SK-N-SH treated with all-trans-retinoic acid at 6 μM for 48 hours (cell line): ENCODE data around the gene DTL.

ENCODE experiments used
- ATAC-seq: fragments of 200-7000 bp; cut with Tn5 transposase; 3 replicates; pipeline ENCODE4 v1.9.1; 2020; ENCODE audit warnings: mild to moderate bottlenecking, moderate library complexity
- BACH2 ChIP-seq: fragments of 250-450 bp; sonication (Bioruptor Pico); IDR thresholded peaks from 2 replicates; pipeline ENCODE4 v1.9.0; 2021; ENCODE audit warnings: mild to moderate bottlenecking, borderline replicate concordance
- CSDC2 ChIP-seq: fragments of 250-450 bp; sonication (Bioruptor Pico); IDR thresholded peaks from 2 replicates; pipeline ENCODE4 v1.5.0; 2020; ENCODE audit warnings: mild to moderate bottlenecking, moderate library complexity
- ESRRG ChIP-seq: fragments of 250-450 bp; sonication (Bioruptor Pico); IDR thresholded peaks from 2 replicates; pipeline ENCODE4 v1.6.1; 2021; ENCODE audit warnings: mild to moderate bottlenecking
- GLIS3 ChIP-seq: fragments of 250-450 bp; sonication (Bioruptor Pico); IDR thresholded peaks from 2 replicates; pipeline ENCODE4 v1.5.0; 2020; ENCODE audit warnings: mild to moderate bottlenecking, moderate library complexity
- ISL1 ChIP-seq: fragments of 250-450 bp; sonication (Bioruptor Pico); IDR thresholded peaks from 2 replicates; pipeline ENCODE4 v2.1.2; 2022; ENCODE audit warnings: mild to moderate bottlenecking, moderate library complexity
- POU6F1 ChIP-seq: fragments of 250-450 bp; sonication (Bioruptor Pico); IDR thresholded peaks from 2 replicates; pipeline ENCODE4 v1.8.0; 2021; ENCODE audit warnings: low read depth, mild to moderate bottlenecking, moderate library complexity, borderline replicate concordance
- PPARA ChIP-seq: fragments of 250-450 bp; sonication (Bioruptor Pico); IDR thresholded peaks from 2 replicates; pipeline ENCODE4 v1.5.0; 2020; ENCODE audit warnings: mild to moderate bottlenecking, borderline replicate concordance
- RARB ChIP-seq: fragments of 250-450 bp; sonication (Bioruptor Pico); IDR thresholded peaks from 2 replicates; pipeline ENCODE4 v1.8.0; 2021; ENCODE audit warnings: mild to moderate bottlenecking, moderate library complexity
- SNAI2 ChIP-seq: fragments of 250-450 bp; sonication (Bioruptor Pico); IDR thresholded peaks from 2 replicates; pipeline ENCODE4 v1.5.0; 2020; ENCODE audit warnings: mild to moderate bottlenecking, moderate library complexity
- TCF4 ChIP-seq: fragments of 250-450 bp; sonication (Bioruptor Pico); IDR thresholded peaks from 2 replicates; pipeline ENCODE4 v1.8.0; 2021; ENCODE audit warnings: mild to moderate bottlenecking, moderate library complexity, borderline replicate concordance
- TOX ChIP-seq: fragments of 250-450 bp; sonication (Bioruptor Pico); IDR thresholded peaks from 2 replicates; pipeline ENCODE4 v1.8.0; 2021; ENCODE audit warnings: mild to moderate bottlenecking, moderate library complexity, borderline replicate concordance
- ZC3H10 ChIP-seq: fragments of 250-450 bp; sonication (Bioruptor Pico); IDR thresholded peaks from 2 replicates; pipeline ENCODE4 v1.5.1; 2021; ENCODE audit warnings: mild to moderate bottlenecking, moderate library complexity
- ZFP3 ChIP-seq: fragments of 250-450 bp; sonication (Bioruptor Pico); IDR thresholded peaks from 2 replicates; pipeline ENCODE4 v1.5.0; 2020; ENCODE audit warnings: mild to moderate bottlenecking, moderate library complexity
- ZFP30 ChIP-seq: fragments of 450-650 bp; formaldehyde crosslinking; IDR thresholded peaks from 2 replicates; pipeline ENCODE4 v1.5.0; 2022; ENCODE audit warnings: mild to moderate bottlenecking, moderate library complexity
- ZNF8 ChIP-seq: fragments of 450-650 bp; formaldehyde crosslinking; IDR thresholded peaks from 2 replicates; pipeline ENCODE4 v1.5.0; 2020; ENCODE audit warnings: mild to moderate bottlenecking, moderate library complexity
- TF ChIP-seq, protein P1 (sequence below): fragments of 250-450 bp; sonication (Bioruptor Pico); IDR thresholded peaks from 2 replicates; pipeline ENCODE4 v1.5.1; 2021; ENCODE audit warnings: mild to moderate bottlenecking, moderate library complexity
- TF ChIP-seq, protein P2 (sequence below): fragments of 250-450 bp; sonication (Bioruptor Pico); IDR thresholded peaks from 2 replicates; pipeline ENCODE4 v1.8.0; 2020; ENCODE audit warnings: mild to moderate bottlenecking, moderate library complexity, borderline replicate concordance
- TF ChIP-seq, protein P3 (sequence below): fragments of 250-450 bp; sonication (Bioruptor Pico); IDR thresholded peaks from 2 replicates; pipeline ENCODE4 v1.5.1; 2020; ENCODE audit warnings: low read depth, mild to moderate bottlenecking, moderate library complexity

DTL gene

DNA sequence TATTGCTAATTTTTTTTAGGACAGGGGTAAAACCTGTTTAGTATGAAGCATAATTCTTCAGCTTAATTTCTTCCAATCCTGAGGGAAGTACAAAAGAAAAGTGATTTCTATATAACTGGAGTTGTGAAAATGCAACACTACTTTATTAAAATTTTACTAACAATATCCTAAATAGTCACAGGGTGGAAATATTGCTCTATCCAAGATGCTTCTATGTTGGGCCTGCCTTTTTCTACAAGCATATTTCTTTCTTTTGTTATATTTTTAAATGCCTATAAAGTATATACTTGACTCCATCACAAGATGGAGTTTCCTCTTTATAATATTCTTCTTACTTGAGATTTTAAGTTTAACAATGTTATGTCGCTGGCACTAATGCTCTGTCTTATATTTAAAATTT lies 37.9 kb downstream of the DTL start:
- TF ChIP-seq, protein P1, sequence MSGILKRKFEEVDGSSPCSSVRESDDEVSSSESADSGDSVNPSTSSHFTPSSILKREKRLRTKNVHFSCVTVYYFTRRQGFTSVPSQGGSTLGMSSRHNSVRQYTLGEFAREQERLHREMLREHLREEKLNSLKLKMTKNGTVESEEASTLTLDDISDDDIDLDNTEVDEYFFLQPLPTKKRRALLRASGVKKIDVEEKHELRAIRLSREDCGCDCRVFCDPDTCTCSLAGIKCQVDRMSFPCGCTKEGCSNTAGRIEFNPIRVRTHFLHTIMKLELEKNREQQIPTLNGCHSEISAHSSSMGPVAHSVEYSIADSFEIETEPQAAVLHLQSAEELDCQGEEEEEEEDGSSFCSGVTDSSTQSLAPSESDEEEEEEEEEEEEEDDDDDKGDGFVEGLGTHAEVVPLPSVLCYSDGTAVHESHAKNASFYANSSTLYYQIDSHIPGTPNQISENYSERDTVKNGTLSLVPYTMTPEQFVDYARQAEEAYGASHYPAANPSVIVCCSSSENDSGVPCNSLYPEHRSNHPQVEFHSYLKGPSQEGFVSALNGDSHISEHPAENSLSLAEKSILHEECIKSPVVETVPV (CRISPR knock-in tag) = no peak
- no peak for TF ChIP-seq SNAI2 (CRISPR knock-in tag)
- no peak for TF ChIP-seq ZFP30 (CRISPR knock-in tag)
- TF ChIP-seq ZFP3 (CRISPR knock-in tag) = no peak
- no peak for TF ChIP-seq ZNF8
- TF ChIP-seq BACH2 (CRISPR knock-in tag) = no peak
- no peak for TF ChIP-seq TOX (CRISPR knock-in tag)
- TF ChIP-seq, protein P2, sequence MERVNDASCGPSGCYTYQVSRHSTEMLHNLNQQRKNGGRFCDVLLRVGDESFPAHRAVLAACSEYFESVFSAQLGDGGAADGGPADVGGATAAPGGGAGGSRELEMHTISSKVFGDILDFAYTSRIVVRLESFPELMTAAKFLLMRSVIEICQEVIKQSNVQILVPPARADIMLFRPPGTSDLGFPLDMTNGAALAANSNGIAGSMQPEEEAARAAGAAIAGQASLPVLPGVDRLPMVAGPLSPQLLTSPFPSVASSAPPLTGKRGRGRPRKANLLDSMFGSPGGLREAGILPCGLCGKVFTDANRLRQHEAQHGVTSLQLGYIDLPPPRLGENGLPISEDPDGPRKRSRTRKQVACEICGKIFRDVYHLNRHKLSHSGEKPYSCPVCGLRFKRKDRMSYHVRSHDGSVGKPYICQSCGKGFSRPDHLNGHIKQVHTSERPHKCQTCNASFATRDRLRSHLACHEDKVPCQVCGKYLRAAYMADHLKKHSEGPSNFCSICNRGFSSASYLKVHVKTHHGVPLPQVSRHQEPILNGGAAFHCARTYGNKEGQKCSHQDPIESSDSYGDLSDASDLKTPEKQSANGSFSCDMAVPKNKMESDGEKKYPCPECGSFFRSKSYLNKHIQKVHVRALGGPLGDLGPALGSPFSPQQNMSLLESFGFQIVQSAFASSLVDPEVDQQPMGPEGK (CRISPR knock-in tag) = no peak
- TF ChIP-seq CSDC2 = no peak
- TF ChIP-seq PPARA (CRISPR knock-in tag) = no peak
- TF ChIP-seq RARB = no peak
- TF ChIP-seq TCF4 (CRISPR knock-in tag) = no peak
- TF ChIP-seq ZC3H10 = no peak
- TF ChIP-seq, protein P3, sequence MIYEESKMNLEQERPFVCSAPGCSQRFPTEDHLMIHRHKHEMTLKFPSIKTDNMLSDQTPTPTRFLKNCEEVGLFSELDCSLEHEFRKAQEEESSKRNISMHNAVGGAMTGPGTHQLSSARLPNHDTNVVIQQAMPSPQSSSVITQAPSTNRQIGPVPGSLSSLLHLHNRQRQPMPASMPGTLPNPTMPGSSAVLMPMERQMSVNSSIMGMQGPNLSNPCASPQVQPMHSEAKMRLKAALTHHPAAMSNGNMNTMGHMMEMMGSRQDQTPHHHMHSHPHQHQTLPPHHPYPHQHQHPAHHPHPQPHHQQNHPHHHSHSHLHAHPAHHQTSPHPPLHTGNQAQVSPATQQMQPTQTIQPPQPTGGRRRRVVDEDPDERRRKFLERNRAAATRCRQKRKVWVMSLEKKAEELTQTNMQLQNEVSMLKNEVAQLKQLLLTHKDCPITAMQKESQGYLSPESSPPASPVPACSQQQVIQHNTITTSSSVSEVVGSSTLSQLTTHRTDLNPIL = no peak
- TF ChIP-seq ISL1 (CRISPR knock-in tag) = no peak
- ATAC-seq = no peak

- no peak for TF ChIP-seq RARB
- ATAC-seq = no peak
Observed at GRCh38 chr1:212074313-212074712, 38.8 kb downstream of the DTL start.

DNA sequence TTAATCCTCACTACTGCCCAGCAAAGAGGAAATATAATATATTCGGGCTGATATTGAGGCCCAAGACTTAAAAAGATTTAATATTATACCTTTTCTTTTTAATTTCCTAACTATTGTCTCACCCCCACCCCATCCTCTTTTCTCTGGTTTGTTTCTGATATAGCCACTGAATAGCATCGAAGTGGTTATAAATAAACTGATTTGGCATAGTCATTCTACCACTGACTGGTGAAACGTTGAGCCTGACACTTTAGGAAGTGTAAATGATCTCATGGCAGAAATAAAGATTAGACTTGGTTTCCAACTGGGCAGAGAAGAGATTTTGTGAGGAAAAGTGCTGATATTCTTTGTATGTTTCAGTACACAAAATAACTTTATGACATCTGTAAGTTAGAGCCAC lies 39.3 kb downstream of the DTL start:
- TF ChIP-seq GLIS3 (CRISPR knock-in tag) (no peak), POU6F1 (CRISPR knock-in tag) (no peak), ZC3H10 (no peak), ESRRG (CRISPR knock-in tag) (no peak), ISL1 (CRISPR knock-in tag) (no peak), PPARA (CRISPR knock-in tag) (no peak), ZNF8 (no peak), TCF4 (CRISPR knock-in tag) (no peak), TOX (CRISPR knock-in tag) (no peak), ZFP3 (CRISPR knock-in tag) (no peak), BACH2 (CRISPR knock-in tag) (no peak), ZFP30 (CRISPR knock-in tag) (no peak), CSDC2 (no peak)
- TF ChIP-seq, protein P3 = no peak
- TF ChIP-seq, protein P2 (CRISPR knock-in tag) = no peak
- TF ChIP-seq, protein P1 (CRISPR knock-in tag) = no peak
- no peak for ATAC-seq
